ENCODE results near the gene TNFRSF14. TPM values are rescaled to one million over a fixed set of nuclear protein-coding genes. Genes with fewer than 3 reads are reported as not detected.
A peak's percentile ranks its signal among the peaks of the same experiment; 100 is the strongest.

TNFRSF14 gene
- total RNA-seq, 1 experiment from 2014 or later, result 25.5 TPM

DNA sequence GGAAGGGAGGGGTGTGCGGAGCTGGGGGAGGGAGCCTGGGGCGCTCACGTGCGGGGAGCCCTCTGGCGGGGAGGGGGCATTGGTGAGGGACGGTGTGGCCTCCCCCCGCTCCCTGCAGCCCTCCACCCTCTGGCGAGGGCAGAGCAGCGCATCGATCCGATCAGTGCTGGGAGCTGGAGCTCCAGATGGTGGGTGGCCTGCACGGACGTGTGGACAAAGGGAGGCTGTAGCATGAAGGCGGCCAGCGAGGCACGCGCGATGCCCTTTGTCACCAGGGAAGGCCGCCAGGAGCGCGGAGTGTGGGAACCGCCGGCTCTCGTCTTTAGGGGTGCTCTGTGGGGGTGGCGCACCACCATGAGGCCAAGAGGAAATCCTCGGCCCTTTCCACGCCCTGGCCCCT is 20.7 kb upstream of the TNFRSF14 start:
- no peak for TF ChIP-seq EZH2 (IDR thresholded peaks at IDR 0.05; ENCODE audit: low read length, unreplicated experiment)
- TF ChIP-seq EZH2phosphoT487 (IDR thresholded peaks at IDR 0.05; ENCODE audit: borderline replicate concordance, low read length), result no peak
- TF ChIP-seq, protein P1, sequence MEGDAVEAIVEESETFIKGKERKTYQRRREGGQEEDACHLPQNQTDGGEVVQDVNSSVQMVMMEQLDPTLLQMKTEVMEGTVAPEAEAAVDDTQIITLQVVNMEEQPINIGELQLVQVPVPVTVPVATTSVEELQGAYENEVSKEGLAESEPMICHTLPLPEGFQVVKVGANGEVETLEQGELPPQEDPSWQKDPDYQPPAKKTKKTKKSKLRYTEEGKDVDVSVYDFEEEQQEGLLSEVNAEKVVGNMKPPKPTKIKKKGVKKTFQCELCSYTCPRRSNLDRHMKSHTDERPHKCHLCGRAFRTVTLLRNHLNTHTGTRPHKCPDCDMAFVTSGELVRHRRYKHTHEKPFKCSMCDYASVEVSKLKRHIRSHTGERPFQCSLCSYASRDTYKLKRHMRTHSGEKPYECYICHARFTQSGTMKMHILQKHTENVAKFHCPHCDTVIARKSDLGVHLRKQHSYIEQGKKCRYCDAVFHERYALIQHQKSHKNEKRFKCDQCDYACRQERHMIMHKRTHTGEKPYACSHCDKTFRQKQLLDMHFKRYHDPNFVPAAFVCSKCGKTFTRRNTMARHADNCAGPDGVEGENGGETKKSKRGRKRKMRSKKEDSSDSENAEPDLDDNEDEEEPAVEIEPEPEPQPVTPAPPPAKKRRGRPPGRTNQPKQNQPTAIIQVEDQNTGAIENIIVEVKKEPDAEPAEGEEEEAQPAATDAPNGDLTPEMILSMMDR (conservative IDR thresholded peaks at IDR 0.05; ENCODE audit: low read depth, low read length), result no peak
- Histone ChIP-seq H3K9me2 (replicated peaks; ENCODE audit: low read length) (no peaks in the 10 kb centered on the region), H3K4me1 (ENCODE audit: insufficient read depth, low read length) (peaks cover 43% of the 10 kb centered on the region), H3K27me3 (ENCODE audit: low read length) (no peaks in the 10 kb centered on the region), H3K27ac (ENCODE audit: low read length) (peak overlapping the region; percentile 21; the same call in 1 of the 2 replicates), H3K79me2 (ENCODE audit: low read length) (no peaks in the 10 kb centered on the region), H4K20me1 (ENCODE audit: low read length) (no peaks in the 10 kb centered on the region), H3K9me3 (ENCODE audit: low read length) (no peaks in the 10 kb centered on the region), H3K36me3 (ENCODE audit: low read depth, low read length) (no peaks in the 10 kb centered on the region), H3K4me3 (ENCODE audit: low read length) (no peak overlapping the region), H3F3A (ENCODE audit: low read length, unreplicated experiment) (no peaks in the 10 kb centered on the region), H2AFZ (ENCODE audit: low read length) (no peak overlapping the region), H3K9ac (ENCODE audit: low read length) (no peak overlapping the region), H3K4me2 (ENCODE audit: low read length) (peak overlapping the region; percentile 64)
- intact Hi-C loops (cut with micrococcal nuclease), result no loop called here
- no peak for DNase-seq
- no TSS peak for BruUV-seq (replicated peaks)
- ChIA-PET CTCF (interaction anchor here (1.1 kb wide), 1 partner anchor 10 kb away, joined by 5 read pairs; the partner anchor contains the start of gene PANK4), POLR2A (ENCODE audit: unreplicated experiment) (interaction anchor here (1.4 kb wide), 1 partner anchor 9 kb away, joined by 3 read pairs; the partner anchor contains the start of gene PANK4)
- no peak for ATAC-seq

DNA sequence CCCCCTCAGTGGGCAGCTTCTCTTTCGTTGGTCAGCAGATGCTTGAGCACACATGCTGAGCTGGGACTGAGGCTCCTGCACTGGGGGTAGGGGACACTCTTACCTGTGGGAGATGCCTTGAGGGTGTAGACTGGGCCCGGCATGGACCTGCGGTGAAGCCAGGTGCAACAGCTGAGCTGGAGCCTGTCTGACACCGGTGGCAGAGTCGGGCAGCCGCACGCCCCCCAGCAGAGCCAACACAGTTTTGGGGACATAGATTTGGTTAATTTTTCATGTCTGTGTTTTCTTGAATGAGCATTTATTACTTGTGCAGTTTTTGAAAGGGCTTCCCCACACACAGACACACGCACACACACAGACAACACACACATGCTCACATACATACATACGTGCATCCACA is 20.2 kb upstream of the TNFRSF14 start:
- Histone ChIP-seq H3K27me3 (ENCODE audit: low read length) (no peaks in the 10 kb centered on the region), H3K4me1 (ENCODE audit: insufficient read depth, low read length) (peaks cover 38% of the 10 kb centered on the region)

DNA sequence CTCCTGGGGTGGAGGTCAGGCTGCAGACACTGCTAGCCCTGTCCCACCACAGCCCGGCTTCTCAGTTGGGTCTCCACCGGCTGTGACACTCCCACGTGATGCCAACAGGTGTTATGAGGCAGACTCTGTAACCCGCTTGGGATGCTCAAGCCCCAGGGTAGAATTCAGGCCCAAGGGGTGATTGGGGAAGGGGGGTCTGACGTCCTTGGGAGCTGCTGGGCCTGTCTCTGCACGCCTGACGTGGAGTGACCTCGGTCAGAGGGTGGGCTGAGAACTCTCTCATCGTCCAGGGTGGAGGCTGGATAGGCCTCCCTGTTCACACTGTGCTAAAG is 18.4 kb upstream of the TNFRSF14 start:
- ATAC-seq, result no peak
- no peak overlapping the region for H3K4me2 ChIP-seq (ENCODE audit: low read length)
- no peak overlapping the region for H3K27ac ChIP-seq (ENCODE audit: low read length)
- no peak overlapping the region for H2AFZ ChIP-seq (ENCODE audit: low read length)
- no peaks in the 10 kb centered on the region for H3K27me3 ChIP-seq (ENCODE audit: low read length)
- TF ChIP-seq, protein P1 (conservative IDR thresholded peaks at IDR 0.05; ENCODE audit: low read depth, low read length), result no peak
- no peak for TF ChIP-seq EZH2phosphoT487 (IDR thresholded peaks at IDR 0.05; ENCODE audit: borderline replicate concordance, low read length)
- intact Hi-C loops (cut with micrococcal nuclease), result no loop called here
- H3F3A ChIP-seq (ENCODE audit: low read length, unreplicated experiment), result no peaks in the 10 kb centered on the region
- H3K9me2 ChIP-seq (replicated peaks; ENCODE audit: low read length), result no peaks in the 10 kb centered on the region
- no peak overlapping the region for H3K9ac ChIP-seq (ENCODE audit: low read length)
- no peaks in the 10 kb centered on the region for H4K20me1 ChIP-seq (ENCODE audit: low read length)
- peaks cover 31% of the 10 kb centered on the region for H3K4me1 ChIP-seq (ENCODE audit: insufficient read depth, low read length)
- H3K79me2 ChIP-seq (ENCODE audit: low read length), result no peaks in the 10 kb centered on the region
- no peaks in the 10 kb centered on the region for H3K36me3 ChIP-seq (ENCODE audit: low read depth, low read length)
- no peaks in the 10 kb centered on the region for H3K9me3 ChIP-seq (ENCODE audit: low read length)
- CTCF ChIA-PET, result no interaction called here
- H3K4me3 ChIP-seq (ENCODE audit: low read length), result no peak overlapping the region
- POLR2A ChIA-PET (ENCODE audit: unreplicated experiment), result no interaction called here
- no peak for DNase-seq
- no TSS peak for BruUV-seq (replicated peaks)

More for the DNA sequence above, 20.2 kb upstream of the TNFRSF14 start:
- Histone ChIP-seq H3K4me2 (ENCODE audit: low read length) (no peak overlapping the region), H3K27ac (ENCODE audit: low read length) (no peak overlapping the region), H3K36me3 (ENCODE audit: low read depth, low read length) (no peaks in the 10 kb centered on the region), H2AFZ (ENCODE audit: low read length) (no peak overlapping the region), H3K9ac (ENCODE audit: low read length) (no peak overlapping the region), H4K20me1 (ENCODE audit: low read length) (no peaks in the 10 kb centered on the region), H3K4me3 (ENCODE audit: low read length) (no peak overlapping the region), H3K79me2 (ENCODE audit: low read length) (no peaks in the 10 kb centered on the region), H3K9me2 (replicated peaks; ENCODE audit: low read length) (no peaks in the 10 kb centered on the region), H3K9me3 (ENCODE audit: low read length) (no peaks in the 10 kb centered on the region), H3F3A (ENCODE audit: low read length, unreplicated experiment) (no peaks in the 10 kb centered on the region)
- ChIA-PET CTCF (interaction anchor here (0.5 kb wide), 1 partner anchor 871 kb away, joined by 3 read pairs; no protein-coding TSS in a partner anchor), POLR2A (ENCODE audit: unreplicated experiment) (no interaction called here)
- intact Hi-C loops (cut with micrococcal nuclease), result no loop called here
- no TSS peak for BruUV-seq (replicated peaks)
- no peak for TF ChIP-seq EZH2 (IDR thresholded peaks at IDR 0.05; ENCODE audit: low read length, unreplicated experiment)
- TF ChIP-seq EZH2phosphoT487 (IDR thresholded peaks at IDR 0.05; ENCODE audit: borderline replicate concordance, low read length), result no peak
- ATAC-seq, result no peak
- no peak for DNase-seq

Measured in PC-3 (cell line).